Measurements from ENCODE around the gene A4GALT. TPM values are rescaled to one million over a fixed set of nuclear protein-coding genes. Genes with fewer than 3 reads are reported as not detected.

Gene A4GALT
- 0.92 TPM for total RNA-seq

GRCh38 chr22:42720263-42721044 is at the start of gene A4GALT:
Gene A4GALT, minus strand, starts transcription at chr22:42720870. Its CDS starts 26,919 bp downstream, at chr22:42693951.

GRCh38 chr22:42649246-42650099 is 71.2 kb downstream of the A4GALT start, which contains the start of gene CYB5R3:
Gene CYB5R3, minus strand, starts transcription at chr22:42649392. Its CDS starts 77 bp downstream, at chr22:42649315.

Small RNA genes lying within 50 kb of the gene (small RNA-seq; reads per million reads assigned to genes)
- not detected for gene RF00019

Other genes starting within 250 kb of the A4GALT start
- gene RRP7A, start 201.1 kb downstream of the A4GALT start, total RNA-seq = 20.8 TPM
- gene SERHL2, start 166.9 kb downstream of the A4GALT start, total RNA-seq = 4.4 TPM
- 36.4 TPM for gene POLDIP3, start 106.0 kb downstream of the A4GALT start, total RNA-seq
- 1.6 TPM for gene ATP5MGL, start 80.3 kb downstream of the A4GALT start, total RNA-seq
- gene CYB5R3, start 71.5 kb downstream of the A4GALT start, total RNA-seq = 21.2 TPM
- 46.6 TPM for gene ARFGAP3, start 136.4 kb upstream of the A4GALT start, total RNA-seq